SK-N-SH (cell line): ENCODE data around the gene ADAMTS6. TPM values are rescaled to one million over a fixed set of nuclear protein-coding genes. Genes with fewer than 3 reads are reported as not detected.

Experiments
- CTCF ChIA-PET: fragments of 300-600, 350-600 bp; formaldehyde crosslinking; extraction: SDS; loops from one replicate; lab custom pipeline; 2021; lab: Yijun Ruan, JAX
- POLR2A ChIA-PET: fragments of 350-600 bp; sonication (Branson Sonifier 250); formaldehyde crosslinking; extraction: SDS; loops from one replicate; lab custom pipeline; 2020; ENCODE audit warnings: antibody characterized with exemption, inconsistent platforms; lab: Yijun Ruan, JAX
- DNase-seq: peaks from one replicate; pipeline ENCODE4 v3.0.0; 2012
- H2AFZ ChIP-seq: fragments of 200-600 bp; sonication (generic); 2 replicates; pipeline ENCODE4 v1.8.1; 2016; ENCODE audit warnings: antibody characterized with exemption, mild to moderate bottlenecking, low read depth
- H3F3A ChIP-seq: fragments of 200-600 bp; sonication (generic); replicated peaks from 2 replicates; pipeline ENCODE3; 2016; ENCODE audit warnings: antibody characterized with exemption, mild to moderate bottlenecking; ENCODE audit not compliant: insufficient read depth
- H3K27ac ChIP-seq, 2 experiments: fragments of 200-500 bp in 1 of 2; fragments of 200-600 bp in 1 of 2; sonication (Bioruptor generic) in 1 of 2; sonication (generic), shearing (Covaris generic) in 1 of 2; 2 replicates each; pipeline versions ENCODE4 v1.5.1 to v1.6.1; 2014 to 2016; ENCODE audit warnings: low read depth in 2 of 2, inconsistent platforms in 1 of 2, low read length in 1 of 2, mild to moderate bottlenecking in 1 of 2, mixed read lengths in 1 of 2
- H3K27me3 ChIP-seq: fragments of 200-600 bp; sonication (generic), shearing (Covaris generic); 2 replicates; pipeline ENCODE4 v1.6.1; 2016; ENCODE audit warnings: mixed run types; ENCODE audit not compliant: insufficient read depth
- H3K36me3 ChIP-seq, 2 experiments: fragments of 200-500 bp in 1 of 2; fragments of 200-600 bp in 1 of 2; sonication (Bioruptor generic) in 1 of 2; sonication (generic) in 1 of 2; replicated peaks in 1 of 2; 2 replicates each; pipeline versions ENCODE3 to v1.5.1; 2014 to 2016; ENCODE audit warnings: low read length in 1 of 2, mild to moderate bottlenecking in 1 of 2; ENCODE audit not compliant: insufficient read depth in 2 of 2, control insufficient read depth in 1 of 2
- H3K4me1 ChIP-seq, 2 experiments: fragments of 200-500 bp in 1 of 2; fragments of 200-600 bp in 1 of 2; sonication (Bioruptor generic) in 1 of 2; sonication (generic), shearing (Covaris generic) in 1 of 2; 2 replicates each; pipeline versions ENCODE4 v1.5.1 to v1.6.1; 2014 to 2016; ENCODE audit warnings: low read depth in 1 of 2, low read length in 1 of 2, mixed run types in 1 of 2; ENCODE audit not compliant: insufficient read depth in 2 of 2, control insufficient read depth in 1 of 2
- H3K4me2 ChIP-seq: fragments of 200-600 bp; sonication (generic), shearing (Covaris generic); 2 replicates; pipeline ENCODE4 v1.6.1; 2017; ENCODE audit warnings: mixed run types
- H3K4me3 ChIP-seq, 2 experiments: fragments of 200-500 bp in 1 of 2; fragments of 200-600 bp in 1 of 2; sonication (Bioruptor generic) in 1 of 2; sonication (generic), shearing (Covaris generic) in 1 of 2; 2 replicates each; pipeline versions ENCODE4 v1.5.1 to v1.8.1; 2014 to 2016; ENCODE audit warnings: low read depth in 2 of 2, inconsistent platforms in 1 of 2, low read length in 1 of 2, mild to moderate bottlenecking in 1 of 2, mixed read lengths in 1 of 2, moderate library complexity in 1 of 2
- H3K79me2 ChIP-seq: fragments of 200-600 bp; sonication (generic); 2 replicates; pipeline ENCODE4 v1.8.1; 2017; ENCODE audit warnings: mild to moderate bottlenecking; ENCODE audit not compliant: insufficient read depth
- H3K9ac ChIP-seq: fragments of 200-600 bp; sonication (generic); 2 replicates; pipeline ENCODE4 v1.6.1; 2017; ENCODE audit warnings: mixed run types
- H3K9me2 ChIP-seq: fragments of 200-600 bp; sonication (generic); 2 replicates; pipeline ENCODE4 v1.6.1; 2017; ENCODE audit warnings: mixed run types
- H3K9me3 ChIP-seq: fragments of 200-600 bp; sonication (generic); 2 replicates; pipeline ENCODE4 v1.6.1; 2017; ENCODE audit warnings: mixed run types, mild to moderate bottlenecking, moderate library complexity
- H4K20me1 ChIP-seq: fragments of 200-600 bp; sonication (generic); 2 replicates; pipeline ENCODE4 v1.6.1; 2017; ENCODE audit warnings: mild to moderate bottlenecking, mixed run types; ENCODE audit not compliant: insufficient read depth
- CTCF ChIP-seq: fragments of 200-600 bp; sonication (generic); IDR thresholded peaks from 2 replicates; pipeline ENCODE4 v1.6.1; 2017; ENCODE audit warnings: antibody characterized with exemption, mild to moderate bottlenecking, moderate library complexity
- EP300 ChIP-seq, 2 experiments: IDR thresholded peaks; 2 replicates each; pipeline versions ENCODE4 v1.4.0 to v1.6.1; 2012; ENCODE audit warnings: borderline replicate concordance in 1 of 2, low read depth in 1 of 2, low read length in 1 of 2
- FOSL2 ChIP-seq: IDR thresholded peaks from 2 replicates; pipeline ENCODE4 v1.4.0; 2012; ENCODE audit warnings: low read depth, mild to moderate bottlenecking, moderate library complexity, borderline replicate concordance
- FOXM1 ChIP-seq: IDR thresholded peaks from 2 replicates; pipeline ENCODE4 v1.4.0; 2012; ENCODE audit warnings: low read depth, mild to moderate bottlenecking
- GATA2 ChIP-seq: sonication (generic); formaldehyde crosslinking; IDR thresholded peaks from 2 replicates; pipeline ENCODE4 v1.5.0; 2020; ENCODE audit warnings: mild to moderate bottlenecking, missing genetic modification reagents
- IRF3 ChIP-seq: fragments of 150-350 bp; IDR thresholded peaks from 2 replicates; pipeline ENCODE4 v1.6.1; 2016; ENCODE audit warnings: mild to moderate bottlenecking, low read depth, low read length
- JUND ChIP-seq: IDR thresholded peaks from 2 replicates; pipeline ENCODE4 v1.4.0; 2012
- MAX ChIP-seq: IDR thresholded peaks from 2 replicates; pipeline ENCODE4 v1.4.0; 2012; ENCODE audit warnings: low read depth
- MEF2A ChIP-seq: IDR thresholded peaks from 2 replicates; pipeline ENCODE4 v1.4.0; 2012; ENCODE audit warnings: low read depth, borderline replicate concordance
- NRF1 ChIP-seq: IDR thresholded peaks from 2 replicates; pipeline ENCODE4 v1.6.1; 2012; ENCODE audit warnings: low read depth, mild to moderate bottlenecking, low read length
- POLR2AphosphoS5 ChIP-seq: IDR thresholded peaks from 2 replicates; pipeline ENCODE4 v1.6.1; 2012; ENCODE audit warnings: low read depth, low read length
- RAD21 ChIP-seq: IDR thresholded peaks from 2 replicates; pipeline ENCODE4 v1.6.1; 2012; ENCODE audit warnings: mild to moderate bottlenecking, low read length
- REST ChIP-seq: IDR thresholded peaks from 2 replicates; pipeline ENCODE4 v1.6.1; 2012; ENCODE audit warnings: mild to moderate bottlenecking, low read depth, low read length, moderate library complexity
- RXRA ChIP-seq: IDR thresholded peaks from 2 replicates; pipeline ENCODE4 v1.4.0; 2012; ENCODE audit warnings: low read depth, mild to moderate bottlenecking, borderline replicate concordance
- USF1 ChIP-seq: IDR thresholded peaks from 2 replicates; pipeline ENCODE4 v1.4.0; 2012; ENCODE audit warnings: low read depth, borderline replicate concordance
- YY1 ChIP-seq: IDR thresholded peaks from 2 replicates; pipeline ENCODE4 v1.4.0; 2012; ENCODE audit warnings: low read depth, mild to moderate bottlenecking
- WGBS: methylation state at CpG from one replicate; pipeline ENCODE4 v1.1.6; 2017; ENCODE audit warnings: low lambda C conversion rate; 5-methylcytosine and 5-hydroxymethylcytosine counted together
- polyA plus RNA-seq, 3 experiments: library from polyadenylated mRNA; depleted of rRNA; stranded (reverse); fragments of >200 nt; gene quantifications; 2 replicates each; pipeline ENCODE4 v1.2.3, GENCODE V29; 2012

Gene ADAMTS6
- polyA plus RNA-seq, 1 of the 3 experiments (the other 2 are of a cell fraction), result 15.0 TPM

GRCh38 chr5:65462139-65462705 lies 19.5 kb downstream of the ADAMTS6 start (continued):
- TF ChIP-seq USF1 (no peak), REST (no peak)

- peaks cover 78% of the 10 kb centered on the region for H3K79me2 ChIP-seq
- H3K4me3 ChIP-seq, result no peak overlapping the region
- TF ChIP-seq FOSL2 (no peak), EP300 (IDR thresholded peaks at IDR 0.05; ENCODE audit: borderline replicate concordance in 1 of 2, low read depth in 1 of 2, low read length in 1 of 2) (no peak), POLR2AphosphoS5 (no peak)
- H3K27me3 ChIP-seq, result no peaks in the 10 kb centered on the region
- DNase-seq, result no peak
- H3K9ac ChIP-seq, result no peak overlapping the region
- no peaks in the 10 kb centered on the region for H3K9me2 ChIP-seq
- POLR2A ChIA-PET, result no interaction called here
- CTCF ChIA-PET, result interaction anchor here (1.4 kb wide), 1 partner anchor 677 kb away, joined by 3 read pairs; no protein-coding TSS in a partner anchor
- peaks cover 22% of the 10 kb centered on the region for H3F3A ChIP-seq
- H2AFZ ChIP-seq, result no peak overlapping the region
- no peaks in the 10 kb centered on the region for H3K9me3 ChIP-seq
- no peak overlapping the region for H3K27ac ChIP-seq
- H4K20me1 ChIP-seq, result no peaks in the 10 kb centered on the region
- no peaks in the 10 kb centered on the region for H3K4me1 ChIP-seq
- peaks cover 10 to 72% of the 10 kb centered on the region in 2 experiments for H3K36me3 ChIP-seq
- no peak overlapping the region for H3K4me2 ChIP-seq
Observed at GRCh38 chr5:65461490-65461889, 20.2 kb downstream of the ADAMTS6 start.

- H3K9me3 ChIP-seq, result no peaks in the 10 kb centered on the region
- peaks cover 75% of the 10 kb centered on the region for H3K79me2 ChIP-seq
- WGBS, result 93% methylated on average over 4 of the region's 4 CpGs
- H2AFZ ChIP-seq, result no peak overlapping the region
- H3K27me3 ChIP-seq, result no peaks in the 10 kb centered on the region
- no peaks in the 10 kb centered on the region for H4K20me1 ChIP-seq
- DNase-seq, result no peak
- POLR2A ChIA-PET, result no interaction called here
- H3K4me2 ChIP-seq, result no peak overlapping the region
- H3F3A ChIP-seq, result peaks cover 34% of the 10 kb centered on the region
- H3K4me1 ChIP-seq, result no peaks in the 10 kb centered on the region
- no peaks in the 10 kb centered on the region for H3K9me2 ChIP-seq
- CTCF ChIA-PET, result interaction anchor here (1.4 kb wide), 1 partner anchor 675 kb away, joined by 3 read pairs; no protein-coding TSS in a partner anchor
- no peak overlapping the region for H3K27ac ChIP-seq
- H3K36me3 ChIP-seq, result peaks cover 11 to 74% of the 10 kb centered on the region in 2 experiments
- H3K9ac ChIP-seq, result no peak overlapping the region
- no peak overlapping the region for H3K4me3 ChIP-seq
- TF ChIP-seq CTCF (no peak), IRF3 (no peak), NRF1 (no peak), JUND (no peak), FOXM1 (no peak), YY1 (no peak), MAX (no peak), RAD21 (no peak), GATA2 (CRISPR knock-in tag) (no peak), MEF2A (no peak), RXRA (no peak)
Observed at GRCh38 chr5:65459995-65460394, 21.7 kb downstream of the ADAMTS6 start.
